NCI-H748 (cell line): Measurements from ENCODE around the gene PDGFA.

Experiments
- DNase-seq: peaks from one replicate; lab custom pipeline; 2025; ENCODE audit not compliant: unreplicated experiment; lab: John Stamatoyannopoulos, UW

PDGFA gene

GRCh38 chr7:475951-476441, 43.6 kb downstream of the PDGFA start:
- DNase-seq = no peak

GRCh38 chr7:475425-475728, 44.3 kb downstream of the PDGFA start:
- DNase-seq = no peak

DNA sequence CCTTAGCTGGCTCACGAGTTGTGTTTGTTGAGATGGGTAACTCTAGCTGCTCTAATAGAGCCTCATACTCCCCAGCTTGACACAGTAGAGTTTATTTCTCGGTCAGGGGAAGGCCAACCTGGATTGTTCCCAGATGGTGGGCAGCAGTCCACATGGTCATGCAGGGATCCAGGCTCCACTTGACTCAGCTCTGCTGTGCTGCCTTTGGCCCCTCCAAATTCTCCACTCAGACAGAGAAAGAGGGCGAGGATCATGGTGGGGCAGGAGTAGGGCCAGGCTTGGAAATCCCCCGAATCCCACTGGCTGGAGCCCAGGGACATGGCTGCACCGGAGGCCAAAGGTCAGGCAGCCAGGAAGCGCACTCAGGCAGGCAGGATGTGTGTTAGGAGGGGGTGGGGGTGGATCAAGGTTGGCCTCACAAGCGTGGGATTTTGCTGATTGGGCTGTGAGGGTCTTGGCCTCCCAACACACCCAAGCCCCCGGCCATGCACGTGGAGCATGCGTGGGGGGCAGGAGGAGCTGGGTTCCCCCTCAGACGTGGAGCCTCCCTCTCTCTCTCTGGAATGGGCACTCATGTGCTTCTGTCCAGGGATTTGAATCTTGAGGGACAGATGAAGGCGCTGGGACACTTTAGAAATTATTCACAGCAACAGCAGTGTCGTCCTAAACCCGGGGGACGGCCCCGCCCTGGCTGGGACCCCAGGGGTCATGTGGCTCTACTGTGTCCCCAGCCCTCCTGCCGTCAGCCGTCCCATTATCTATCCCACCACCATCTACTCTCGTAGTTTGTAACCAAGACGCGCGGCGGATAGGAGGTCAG, 44.8 kb downstream of the PDGFA start:
- DNase-seq = no peak

- DNase-seq = no peak
Observed at GRCh38 chr7:473870-474604, 45.6 kb downstream of the PDGFA start.

DNA sequence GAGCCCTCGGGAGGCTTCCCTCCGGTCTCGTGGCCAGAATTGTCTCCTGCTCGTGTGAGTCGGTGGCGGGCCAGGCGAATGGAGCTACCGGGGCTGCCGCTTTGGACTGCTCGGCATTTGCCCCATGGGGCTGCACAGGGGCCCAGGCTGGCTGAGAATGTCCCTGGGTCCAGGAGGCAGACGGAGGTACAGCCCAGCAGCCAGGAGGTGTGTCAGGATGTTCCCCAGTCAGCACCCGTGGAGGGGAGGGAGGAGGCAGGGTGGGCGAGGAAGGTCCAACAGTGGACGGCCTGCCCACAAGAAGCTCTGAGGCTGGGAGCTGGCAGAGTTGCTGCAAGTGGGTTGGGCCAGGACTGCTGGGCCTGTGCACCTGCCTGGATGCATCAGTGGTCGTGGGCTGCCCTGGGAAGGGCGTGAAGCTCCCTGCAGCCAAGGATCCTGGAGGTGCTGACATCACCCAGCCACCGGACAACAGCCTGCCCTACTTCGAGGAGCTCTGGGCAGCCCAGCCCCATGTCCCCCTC, 46.4 kb downstream of the PDGFA start:
- no peak for DNase-seq

GRCh38 chr7:472640-472957, 47.0 kb downstream of the PDGFA start:
- DNase-seq = no peak

- no peak for DNase-seq
Observed at GRCh38 chr7:471866-472639, 47.6 kb downstream of the PDGFA start.

- DNase-seq = no peak
Observed at GRCh38 chr7:471191-471865, 48.3 kb downstream of the PDGFA start.

DNA sequence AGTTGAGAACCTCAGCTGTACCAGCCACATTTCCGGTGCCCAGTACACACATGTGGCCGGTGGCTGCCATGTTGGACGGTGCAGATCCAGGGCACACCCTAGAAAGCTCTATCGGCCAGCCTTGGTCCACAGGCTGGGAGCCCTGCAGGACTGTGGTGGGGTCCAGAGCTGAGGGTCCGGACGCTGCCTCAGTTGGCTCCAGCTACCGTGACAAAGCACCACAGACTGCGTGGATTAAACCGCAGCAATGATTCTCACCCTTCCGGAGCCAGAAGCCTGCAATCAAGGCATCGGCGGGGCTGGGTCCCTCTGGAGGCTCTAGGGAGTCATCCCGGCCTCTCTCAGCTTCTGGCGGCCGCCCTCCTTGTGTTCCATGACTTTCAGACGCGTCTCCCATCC, 50.1 kb downstream of the PDGFA start:
- DNase-seq = no peak

GRCh38 chr7:468681-469562, 50.7 kb downstream of the PDGFA start:
- DNase-seq = no peak

GRCh38 chr7:467856-468545, 51.6 kb downstream of the PDGFA start:
- DNase-seq = no peak

DNA sequence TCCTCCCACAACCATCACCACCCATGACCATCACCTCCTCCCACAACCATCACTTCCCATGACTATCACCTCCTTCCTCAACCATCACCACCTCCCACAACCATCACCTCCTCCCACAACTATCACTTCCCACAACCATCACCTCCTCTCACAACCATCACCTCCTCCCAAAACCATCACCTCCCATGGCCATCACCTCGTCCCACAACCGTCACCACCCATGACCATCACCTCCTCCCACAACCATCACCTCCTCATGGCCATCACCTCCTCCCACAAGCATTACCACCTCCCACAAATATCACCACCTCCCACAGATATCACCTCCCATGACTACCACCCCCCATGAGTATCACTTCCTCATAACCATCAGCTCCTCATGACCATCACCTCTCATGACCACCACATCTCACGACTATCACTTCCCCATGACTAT, 52.2 kb downstream of the PDGFA start:
- no peak for DNase-seq

DNA sequence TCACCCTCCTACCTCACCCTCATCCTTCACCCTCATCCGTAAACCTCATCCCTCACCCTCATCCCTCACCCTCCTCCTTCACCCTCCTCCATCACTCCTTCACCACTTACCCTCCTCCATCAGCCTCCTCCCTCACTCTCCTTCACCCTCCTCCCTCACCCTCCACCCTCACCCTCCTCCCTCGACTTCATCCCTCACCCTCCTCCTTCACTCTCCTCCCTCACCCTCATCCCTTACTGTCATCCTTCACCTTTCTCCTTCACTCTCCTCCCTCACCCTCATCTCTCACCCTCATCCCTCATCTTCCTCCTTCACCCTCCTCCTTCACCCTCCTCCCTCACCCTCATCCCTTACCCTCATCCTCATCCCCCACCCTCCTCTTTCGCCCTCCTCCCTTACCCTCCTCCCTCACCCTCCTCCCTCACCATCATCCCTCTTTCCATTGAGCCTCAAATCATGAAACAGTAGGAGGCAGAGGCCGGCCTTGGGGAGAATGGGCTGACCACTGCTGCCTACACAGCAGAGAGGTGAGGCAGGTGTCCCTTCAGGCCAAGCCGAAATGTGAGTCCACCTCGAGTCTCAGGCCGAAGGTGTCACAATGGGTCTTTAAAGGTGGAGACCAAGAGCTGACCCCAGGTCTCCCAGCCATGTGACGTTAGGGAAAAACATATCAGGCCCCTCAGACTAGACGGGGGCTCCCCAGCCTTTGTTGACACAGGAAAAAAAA, 53.0 kb downstream of the PDGFA start:
- no peak for DNase-seq

DNA sequence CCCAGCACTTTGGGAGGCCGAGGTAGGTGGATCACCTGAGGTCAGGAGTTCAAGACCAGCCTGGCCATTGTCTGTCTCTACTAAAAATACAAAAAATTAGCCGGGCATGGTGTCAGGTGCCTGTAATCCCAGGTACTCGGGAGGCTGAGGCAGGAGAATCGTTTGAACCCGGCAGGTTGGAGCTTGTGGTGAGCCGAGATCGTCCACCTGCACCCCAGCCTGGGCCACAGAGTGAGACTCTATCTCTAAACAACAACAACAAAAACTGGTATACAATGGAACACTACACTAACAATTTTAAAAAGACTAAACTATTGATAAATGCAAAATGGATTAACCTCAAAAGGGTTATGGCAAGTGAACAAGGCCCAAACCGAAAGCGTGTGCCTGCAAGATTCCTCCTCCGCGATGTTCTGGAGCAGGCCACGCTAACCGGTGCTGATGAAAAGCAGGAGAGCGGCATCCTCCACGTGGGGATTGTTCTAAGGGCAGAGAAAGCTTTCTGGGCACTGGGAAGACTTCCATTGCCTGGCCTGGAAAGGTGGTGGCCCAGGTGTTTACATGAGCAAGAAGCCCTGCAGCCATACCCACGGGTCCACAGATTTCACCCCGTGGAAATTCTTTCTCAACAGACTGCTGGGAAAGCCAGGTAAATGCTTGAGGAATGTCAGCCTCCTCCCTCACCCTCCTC, 53.8 kb downstream of the PDGFA start:
- DNase-seq = no peak

- no peak for DNase-seq
Observed at GRCh38 chr7:464454-465401, 54.9 kb downstream of the PDGFA start.

GRCh38 chr7:463817-464453, 55.7 kb downstream of the PDGFA start:
- peak; percentile 15 for DNase-seq

- no peak for DNase-seq
Observed at GRCh38 chr7:463362-463781, 56.3 kb downstream of the PDGFA start.
